Endothelial cell of umbilical vein (primary cell): ENCODE data around the gene GNGT2. TPM values are rescaled to one million over a fixed set of nuclear protein-coding genes. Genes with fewer than 3 reads are reported as not detected.

ENCODE experiments used
- BruUV-seq: library from RNA; stranded (reverse); fragments of 400-500 nt; replicated peaks from 2 replicates; lab custom pipeline; 2021; lab: Mats Ljungman, UMichigan
- CTCF ChIA-PET: fragments of 300-600, 350-600 bp; sonication (Branson Sonifier 250); formaldehyde crosslinking; loops from one replicate; lab custom pipeline; 2021; ENCODE audit warnings: antibody characterized with exemption, inconsistent platforms; lab: Charles Lee
- POLR2A ChIA-PET: fragments of 300-600, 350-600 bp; sonication (Branson Sonifier 250); formaldehyde crosslinking; loops from one replicate; lab custom pipeline; 2021; ENCODE audit warnings: antibody characterized with exemption, inconsistent platforms; lab: Charles Lee
- DNase-seq: peaks from one replicate; pipeline ENCODE4 v3.0.0-alpha.2; 2011; ENCODE audit warnings: low read depth, low spot score
- FAIRE-seq: peaks from 2 replicates; lab custom pipeline; 2011; peaks lifted over from hg19 to GRCh38; lab: Jason Lieb, UNC
- H2AFZ ChIP-seq: 2 replicates; pipeline ENCODE4 v1.6.0; 2012; ENCODE audit warnings: low read depth, low read length, control low read depth, inconsistent platforms
- H3K27ac ChIP-seq: 2 replicates; pipeline ENCODE4 v1.5.1; 2011; ENCODE audit warnings: low read depth, mild to moderate bottlenecking, control low read depth, low read length, moderate library complexity; ENCODE audit not compliant: insufficient read depth
- H3K27me3 ChIP-seq, 2 experiments: 2 replicates each; pipeline versions ENCODE4 v1.6.0 to v1.6.1; 2011; ENCODE audit warnings: low read length in 2 of 2, mixed read lengths in 1 of 2; ENCODE audit not compliant: control insufficient read depth in 2 of 2, insufficient read depth in 2 of 2
- H3K36me3 ChIP-seq, 2 experiments: 2 replicates in 1 of 2; 3 replicates in 1 of 2; pipeline ENCODE4 v1.5.1; 2011; ENCODE audit warnings: low read length in 2 of 2, mild to moderate bottlenecking in 1 of 2, moderate library complexity in 1 of 2; ENCODE audit not compliant: control insufficient read depth in 2 of 2, insufficient read depth in 2 of 2; ENCODE audit errors: extremely low read depth in 1 of 2
- H3K4me1 ChIP-seq: 3 replicates; pipeline ENCODE4 v1.5.1; 2011; ENCODE audit warnings: mild to moderate bottlenecking, low read length; ENCODE audit not compliant: control insufficient read depth, insufficient read depth; ENCODE audit errors: extremely low read depth
- H3K4me2 ChIP-seq: 2 replicates; pipeline ENCODE4 v1.6.1; 2011; ENCODE audit warnings: low read length, control low read depth, mixed read lengths; ENCODE audit not compliant: insufficient read depth
- H3K4me3 ChIP-seq, 3 experiments: fragments of 200-600 bp in 1 of 3; sonication (generic), shearing (Covaris generic) in 1 of 3; replicated peaks in 1 of 3; 2 replicates each; pipeline ENCODE4 v1.5.1; 2011 to 2016; ENCODE audit warnings: control low read depth in 3 of 3, low read length in 3 of 3, mild to moderate bottlenecking in 2 of 3, inconsistent platforms in 1 of 3, low read depth in 1 of 3, moderate library complexity in 1 of 3; ENCODE audit not compliant: insufficient read depth in 1 of 3
- H3K79me2 ChIP-seq: 2 replicates; pipeline ENCODE4 v1.6.0; 2012; ENCODE audit warnings: low read length, inconsistent platforms; ENCODE audit not compliant: control insufficient read depth, insufficient read depth
- H3K9ac ChIP-seq: replicated peaks from 2 replicates; pipeline ENCODE3; 2011; ENCODE audit warnings: low read length, control low read depth; ENCODE audit not compliant: insufficient read depth; ENCODE audit errors: extremely low read depth
- H3K9me1 ChIP-seq: replicated peaks from 3 replicates; pipeline ENCODE4 v1.6.0; 2011; ENCODE audit warnings: mild to moderate bottlenecking, low read length; ENCODE audit not compliant: control insufficient read depth, insufficient read depth; ENCODE audit errors: extremely low read depth
- H3K9me3 ChIP-seq: replicated peaks from 2 replicates; pipeline ENCODE4 v1.5.1; 2012; ENCODE audit warnings: low read length, inconsistent platforms; ENCODE audit not compliant: control insufficient read depth, insufficient read depth
- H4K20me1 ChIP-seq: replicated peaks from 2 replicates; pipeline ENCODE3; 2011; ENCODE audit warnings: mild to moderate bottlenecking, low read length; ENCODE audit not compliant: control insufficient read depth, insufficient read depth; ENCODE audit errors: extremely low read depth
- CTCF ChIP-seq, 2 donors: IDR thresholded peaks; 1 replicate in 1 of 2; 2 replicates in 1 of 2; pipeline ENCODE4 v1.5.1; 2011; ENCODE audit warnings: low read length in 2 of 2, mild to moderate bottlenecking in 2 of 2, moderate library complexity in 2 of 2, control low read depth in 1 of 2, inconsistent platforms in 1 of 2, low read depth in 1 of 2; ENCODE audit not compliant: insufficient read depth in 1 of 2; ENCODE audit errors: extremely low read depth in 1 of 2
- EZH2 ChIP-seq: IDR thresholded peaks from 2 replicates; pipeline ENCODE4 v1.6.1; 2012; ENCODE audit warnings: borderline replicate concordance, low read depth, mild to moderate bottlenecking, moderate library complexity, low read length, inconsistent platforms; ENCODE audit not compliant: severe bottlenecking
- FOS ChIP-seq: IDR thresholded peaks from 2 replicates; pipeline ENCODE4 v1.6.1; 2011; ENCODE audit warnings: mild to moderate bottlenecking, low read length, moderate library complexity, borderline replicate concordance; ENCODE audit not compliant: insufficient read depth
- GATA2 ChIP-seq: IDR thresholded peaks from 2 replicates; pipeline ENCODE4 v1.7.0; 2011; ENCODE audit warnings: low read depth, mild to moderate bottlenecking, moderate library complexity, mixed read lengths, low read length; ENCODE audit not compliant: insufficient read length, insufficient read depth
- JUN ChIP-seq: IDR thresholded peaks from 2 replicates; pipeline ENCODE4 v1.6.1; 2011; ENCODE audit warnings: borderline replicate concordance, low read depth; ENCODE audit not compliant: insufficient read length, insufficient read depth
- MAX ChIP-seq: IDR thresholded peaks from 2 replicates; pipeline ENCODE4 v1.6.1; 2011; ENCODE audit not compliant: insufficient read depth, insufficient read length
- MYC ChIP-seq: IDR thresholded peaks from one replicate; pipeline ENCODE4 v1.6.1; 2011; ENCODE audit warnings: mild to moderate bottlenecking, low read depth, low read length
- POLR2A ChIP-seq: IDR thresholded peaks from 2 replicates; pipeline ENCODE4 v1.6.1; 2012; ENCODE audit warnings: low read depth, mild to moderate bottlenecking, control low read depth, low read length
- POLR2AphosphoS5 ChIP-seq: IDR thresholded peaks from 2 replicates; pipeline ENCODE4 v1.6.1; 2012; ENCODE audit warnings: low read depth, mild to moderate bottlenecking, control low read depth, low read length, moderate library complexity; ENCODE audit not compliant: insufficient read depth
- dilution Hi-C: fragments of 300-500 bp; cut with MboI; formaldehyde crosslinking; loops from one replicate; pipeline ENCODE4 v1.15.0; 2019; ENCODE audit warnings: low sequenced_read_pairs; ENCODE audit not compliant: extremely low pct_ligation_motif_present
- intact Hi-C: fragments of 100-400 bp; cut with micrococcal nuclease; formaldehyde crosslinking; loops from one replicate; pipeline ENCODE4 v1.10.0; 2022
- polyA plus RNA-seq, 4 experiments: library from polyadenylated mRNA; depleted of rRNA in 3 of 4; stranded (reverse) in 3 of 4; unstranded in 1 of 4; fragments of >200 nt; gene quantifications; 2 replicates each; pipeline versions ENCODE4 v1.2.1 to v1.2.3, GENCODE V29; 2011 to 2012; ENCODE audit warnings: missing spikeins in 1 of 4
- total RNA-seq: library from RNA; stranded (reverse); gene quantifications from 2 replicates; pipeline ENCODE4 v1.2.3, GENCODE V29; 2021

The GNGT2 gene
- total and polyA plus RNA-seq, 2 donors (not counting 3 experiments of a cell fraction or from before 2014, with no cell fraction given) = 2.8 to 3.8 TPM

- H3K27ac ChIP-seq = no peak overlapping the region
- ChIA-PET CTCF (interaction anchor here (1.3 to 1.9 kb wide), 3 partner anchors 12 to 57 kb away, joined by 5 to 9 read pairs (median 5); no protein-coding TSS in a partner anchor), POLR2A (no interaction called here)
- peaks cover 0 to 7% of the 10 kb centered on the region in 2 experiments for H3K27me3 ChIP-seq
- intact Hi-C loops (no loop called here), dilution Hi-C loops (no loop called here)
- H3K36me3 ChIP-seq = no peaks in the 10 kb centered on the region
- no peak overlapping the region for H3K4me3 ChIP-seq
- H2AFZ ChIP-seq = no peak overlapping the region
- BruUV-seq = no TSS peak
- H3K4me2 ChIP-seq = no peak overlapping the region
- no peaks in the 10 kb centered on the region for H3K79me2 ChIP-seq
- H3K9me3 ChIP-seq = no peaks in the 10 kb centered on the region
- H3K9ac ChIP-seq = no peak overlapping the region
- TF ChIP-seq POLR2A (no peak), POLR2AphosphoS5 (no peak), CTCF (IDR thresholded peaks at IDR 0.05; ENCODE audit: extremely low read depth in 1 of 2, insufficient read depth in 1 of 2, low read depth in 1 of 2, low read length in 2 of 2) (no peak), MAX (no peak), JUN (no peak), MYC (no peak), EZH2 (no peak), FOS (no peak), GATA2 (no peak)
- DNase-seq (no peak), FAIRE-seq (no peak)
- H3K4me1 ChIP-seq = no peaks in the 10 kb centered on the region
- no peaks in the 10 kb centered on the region for H4K20me1 ChIP-seq
- no peaks in the 10 kb centered on the region for H3K9me1 ChIP-seq
Observed at GRCh38 chr17:49239963-49240362, 29.6 kb upstream of the GNGT2 start.
